CD4-positive, alpha-beta T cell treated with Interferon gamma for 1 hour (primary cell): Measurements from ENCODE around the gene ELP5.
"Not testable (repeated sequence)": the region's sequence is repeated elsewhere in the genome, so short reads cannot be mapped to it uniquely, and the experiment has no call there.

Source experiments
- DNase-seq: peaks from one replicate; pipeline ENCODE4 v3.0.0-alpha.2; 2020

ELP5 gene

GRCh38 chr17:7237761-7238419 lies 14.1 kb upstream of the ELP5 start:
- DNase-seq, result peak; percentile 85

- peak; percentile 62 for DNase-seq
These were observed 13.5 kb upstream of the ELP5 start for GRCh38 chr17:7238420-7239090.

- DNase-seq, result peak; percentile 99
These were observed 12.7 kb upstream of the ELP5 start, which contains the start of gene PHF23 for GRCh38 chr17:7239091-7240027. Gene PHF23, minus strand, starts transcription at chr17:7239457. Its CDS starts 178 bp downstream, at chr17:7239279.

GRCh38 chr17:7240375-7240774 lies 11.6 kb upstream of the ELP5 start:
- no peak for DNase-seq

- DNase-seq, result no peak
These were observed 10.8 kb upstream of the ELP5 start for GRCh38 chr17:7241090-7241733.

- peak; percentile 88 for DNase-seq
These were observed 10.0 kb upstream of the ELP5 start, which contains the start of gene GABARAP for GRCh38 chr17:7241783-7242716. Gene GABARAP, minus strand, starts transcription at chr17:7242449. Its CDS starts 119 bp downstream, at chr17:7242330.

GRCh38 chr17:7242717-7243452 lies 9.1 kb upstream of the ELP5 start:
- peak; percentile 92 for DNase-seq

- no peak for DNase-seq
These were observed 8.6 kb upstream of the ELP5 start for GRCh38 chr17:7243453-7243729.

GRCh38 chr17:7243838-7244237 lies 8.2 kb upstream of the ELP5 start:
- DNase-seq, result not testable (repeated sequence)

GRCh38 chr17:7246779-7247178 lies 5.2 kb upstream of the ELP5 start:
- no peak for DNase-seq

GRCh38 chr17:7248796-7249195 lies 3.2 kb upstream of the ELP5 start:
- no peak for DNase-seq

- DNase-seq, result no peak
These were observed 2.8 kb upstream of the ELP5 start for GRCh38 chr17:7249214-7249613.

- no peak for DNase-seq
These were observed 2.2 kb upstream of the ELP5 start for GRCh38 chr17:7249830-7250229.

- DNase-seq, result peak; percentile 63
These were observed 1.1 kb upstream of the ELP5 start for GRCh38 chr17:7250695-7251627.

- DNase-seq, result peak; percentile 99
These were observed 297 bp upstream of the ELP5 start, which contains the start of gene CTDNEP1 for GRCh38 chr17:7251661-7252175. Gene CTDNEP1, minus strand, starts transcription at chr17:7251734. Its CDS starts 438 bp downstream, at chr17:7251296.

- no peak for DNase-seq
These were observed 1.1 kb downstream of the ELP5 start for GRCh38 chr17:7253082-7253481.

GRCh38 chr17:7254511-7254910 lies 2.5 kb downstream of the ELP5 start:
- no peak for DNase-seq

GRCh38 chr17:7256766-7257456 lies 4.9 kb downstream of the ELP5 start:
- no peak for DNase-seq
